GM11168 (cell line): ENCODE data around the gene NKX1-2.

Experiments used
- in situ Hi-C: fragments of 300-500 bp; cut with MboI; formaldehyde crosslinking; loops from one replicate; pipeline ENCODE4 v1.12.0; 2022; ENCODE audit warnings: low sequenced_read_pairs; ENCODE audit not compliant: unreplicated experiment

The NKX1-2 gene

GRCh38 chr10:124477614-124478363, 28.0 kb upstream of the NKX1-2 start:
- in situ Hi-C loops: no loop called here

GRCh38 chr10:124476043-124476725, 26.3 kb upstream of the NKX1-2 start:
- in situ Hi-C loops: no loop called here

- in situ Hi-C loops: no loop called here
Measured at GRCh38 chr10:124474514-124475070, 24.8 kb upstream of the NKX1-2 start.

GRCh38 chr10:124473070-124473469, 23.2 kb upstream of the NKX1-2 start:
- in situ Hi-C loops: no loop called here

- in situ Hi-C loops: no loop called here
Measured at GRCh38 chr10:124472071-124472470, 22.2 kb upstream of the NKX1-2 start.

- in situ Hi-C loops: no loop called here
Measured at GRCh38 chr10:124470544-124471434, 21.0 kb upstream of the NKX1-2 start.

- in situ Hi-C loops: no loop called here
Measured at GRCh38 chr10:124469956-124470484, 20.2 kb upstream of the NKX1-2 start.

- in situ Hi-C loops: no loop called here
Measured at GRCh38 chr10:124468624-124469023, 18.8 kb upstream of the NKX1-2 start.

- in situ Hi-C loops: no loop called here
Measured at GRCh38 chr10:124467165-124467564, 17.3 kb upstream of the NKX1-2 start.

- in situ Hi-C loops: no loop called here
Measured at GRCh38 chr10:124465777-124466488, 16.1 kb upstream of the NKX1-2 start.

GRCh38 chr10:124465003-124465776, 15.4 kb upstream of the NKX1-2 start:
- in situ Hi-C loops: no loop called here

GRCh38 chr10:124464028-124464965, 14.5 kb upstream of the NKX1-2 start:
- in situ Hi-C loops: no loop called here

GRCh38 chr10:124462348-124462695, 12.5 kb upstream of the NKX1-2 start:
- in situ Hi-C loops: no loop called here

- in situ Hi-C loops: no loop called here
Measured at GRCh38 chr10:124461642-124462347, 12.0 kb upstream of the NKX1-2 start, which contains the start of gene LHPP. Gene LHPP, plus strand, starts transcription at chr10:124461823. Its CDS starts 40 bp downstream, at chr10:124461863.

- in situ Hi-C loops: no loop called here
Measured at GRCh38 chr10:124460144-124460543, 10.3 kb upstream of the NKX1-2 start.

GRCh38 chr10:124459395-124459794, 9.6 kb upstream of the NKX1-2 start:
- in situ Hi-C loops: no loop called here

GRCh38 chr10:124458889-124459288, 9.1 kb upstream of the NKX1-2 start:
- in situ Hi-C loops: no loop called here
